GM12878 (cell line): ENCODE data around the gene MEIS2. TPM values are rescaled to one million over a fixed set of nuclear protein-coding genes. Genes with fewer than 3 reads are reported as not detected.

ENCODE experiments used
- ATAC-seq: fragments of 200-7000 bp; cut with Tn5 transposase; 3 replicates; pipeline ENCODE4 v1.9.1; 2020; ENCODE audit warnings: mild to moderate bottlenecking, moderate library complexity
- BruUV-seq: library from RNA; stranded (reverse); fragments of 400-500 nt; replicated peaks from 2 replicates; lab custom pipeline; 2021; lab: Mats Ljungman, UMichigan
- CTCF ChIA-PET: fragments of 300-600 bp; sonication (Branson Sonifier 250); formaldehyde crosslinking; extraction: SDS; loops from one replicate; lab custom pipeline; 2021; ENCODE audit warnings: inconsistent platforms; lab: Yijun Ruan, JAX
- POLR2A ChIA-PET: fragments of 350-600 bp; formaldehyde crosslinking; extraction: SDS; loops from one replicate; lab custom pipeline; 2021; ENCODE audit warnings: inconsistent platforms; lab: Charles Lee
- RAD21 ChIA-PET: fragments of 300-600 bp; sonication (Branson Sonifier 250); formaldehyde crosslinking; loops from one replicate; lab custom pipeline; 2023; ENCODE audit warnings: antibody characterized with exemption; ENCODE audit not compliant: unreplicated experiment; lab: Charles Lee
- SMC1A ChIA-PET: fragments of 300-600 bp; sonication (Branson Sonifier 250); formaldehyde crosslinking; loops from one replicate; lab custom pipeline; 2023; ENCODE audit not compliant: unreplicated experiment, uncharacterized antibody; lab: Charles Lee
- DNase-seq: peaks from one replicate; pipeline ENCODE4 v3.0.0-alpha.2; 2011; ENCODE audit warnings: low read depth, low spot score
- FAIRE-seq: peaks from 3 replicates; lab custom pipeline; 2011; peaks lifted over from hg19 to GRCh38; lab: Jason Lieb, UNC
- H2AFZ ChIP-seq: 2 replicates; pipeline ENCODE4 v1.6.0; 2011; ENCODE audit warnings: low read depth, low read length, control low read depth; ENCODE audit not compliant: control insufficient read depth
- H3K27ac ChIP-seq: 2 replicates; pipeline ENCODE4 v1.5.1; 2011; ENCODE audit warnings: control low read depth; ENCODE audit not compliant: control insufficient read depth, insufficient read depth
- H3K27me3 ChIP-seq, 2 experiments: replicated peaks in 1 of 2; 2 replicates each; pipeline versions ENCODE4 v1.6.0 to v1.6.1; 2011; ENCODE audit warnings: low read length in 1 of 2; ENCODE audit not compliant: control insufficient read depth in 2 of 2, insufficient read depth in 2 of 2
- H3K36me3 ChIP-seq, 2 experiments: 2 replicates each; pipeline ENCODE4 v1.5.1; 2011; ENCODE audit warnings: low read length in 1 of 2; ENCODE audit not compliant: control insufficient read depth in 2 of 2, insufficient read depth in 2 of 2
- H3K4me1 ChIP-seq: 2 replicates; pipeline ENCODE4 v1.6.1; 2011; ENCODE audit warnings: mild to moderate bottlenecking, low read length, moderate library complexity, mixed read lengths; ENCODE audit not compliant: control insufficient read depth, insufficient read depth
- H3K4me2 ChIP-seq: 2 replicates; pipeline ENCODE4 v1.6.0; 2011; ENCODE audit warnings: control low read depth; ENCODE audit not compliant: control insufficient read depth, insufficient read depth
- H3K4me3 ChIP-seq: fragments of 200-600 bp; sonication (generic); 2 replicates; pipeline ENCODE4 v1.5.1; 2016
- H3K79me2 ChIP-seq: 2 replicates; pipeline ENCODE4 v1.6.0; 2011; ENCODE audit warnings: low read length; ENCODE audit not compliant: control insufficient read depth, insufficient read depth
- H3K9ac ChIP-seq: 2 replicates; pipeline ENCODE4 v1.8.0; 2011; ENCODE audit warnings: low read length, control low read depth, mixed read lengths; ENCODE audit not compliant: control insufficient read depth, insufficient read depth
- H3K9me3 ChIP-seq: replicated peaks from 3 replicates; pipeline ENCODE4 v1.5.1; 2011; ENCODE audit warnings: mild to moderate bottlenecking, low read length; ENCODE audit not compliant: control insufficient read depth, insufficient read depth
- H4K20me1 ChIP-seq: 2 replicates; pipeline ENCODE4 v1.6.0; 2011; ENCODE audit not compliant: control insufficient read depth, insufficient read depth
- BCL3 ChIP-seq: IDR thresholded peaks from 2 replicates; pipeline ENCODE4 v1.6.1; 2011; ENCODE audit warnings: borderline replicate concordance, low read depth, mild to moderate bottlenecking, moderate library complexity, low read length; ENCODE audit not compliant: insufficient read depth, poor library complexity, severe bottlenecking
- RCOR1 ChIP-seq: conservative IDR thresholded peaks from 2 replicates; pipeline ENCODE4 v1.6.1; 2012; ENCODE audit warnings: low read depth, low read length, improper control_type of control experiment
- ZBTB11 ChIP-seq: fragments of 450-650 bp; formaldehyde crosslinking; IDR thresholded peaks from 2 replicates; pipeline ENCODE4 v1.5.0; 2022; ENCODE audit warnings: mild to moderate bottlenecking, missing genetic modification characterization
- whole genome bisulfite sequencing: methylation state at CpG from one replicate; pipeline ENCODE4 v1.1.6; 2016; ENCODE audit warnings: low lambda C conversion rate; ENCODE audit not compliant: insufficient replicate concordance, insufficient coverage; ENCODE audit errors: missing lambda C conversion rate; 5-methylcytosine and 5-hydroxymethylcytosine counted together
- in situ Hi-C: fragments of 300-500 bp; cut with MboI; formaldehyde crosslinking; loops from 9 replicates; pipeline ENCODE4 v1.14.3; 2018; ENCODE audit warnings: mixed read lengths
- intact Hi-C: fragments of 100-400 bp; cut with micrococcal nuclease; formaldehyde crosslinking; loops from one replicate; pipeline ENCODE4 v1.14.2; 2022; ENCODE audit not compliant: unreplicated experiment
- polyA plus RNA-seq, 11 experiments: library from polyadenylated mRNA; depleted of rRNA in 4 of 11; unstranded in 6 of 11; stranded (reverse) in 5 of 11; fragments of >200 nt; fragmentation: Nextera tagmentation in 4 of 11; fragmentation: Illumina TruSeq in 1 of 11; extraction: Ambion mirVana in 4 of 11; extraction: Trizol in 1 of 11; gene quantifications; 1 replicate in 1 of 11; 2 replicates in 10 of 11; pipeline versions ENCODE4 v1.2.1 to v1.2.3, GENCODE V29; 2011 to 2016; ENCODE audit warnings: inconsistent platforms in 2 of 11, missing spikeins in 2 of 11, low read depth in 1 of 11
- total RNA-seq, 4 experiments: library from RNA; depleted of rRNA in 3 of 4; stranded (reverse); fragments of >200 nt in 3 of 4; fragmentation: Illumina TruSeq in 1 of 4; extraction: Trizol in 1 of 4; gene quantifications; 2 replicates each; pipeline versions ENCODE4 v1.2.1 to v1.2.3, GENCODE V29; 2013 to 2021

Gene MEIS2
- total and polyA plus RNA-seq, 10 of the 15 experiments (the other 5 are each of a cell fraction or from before 2014, with no cell fraction given): 9.2 to 54.0 (median 20.4) TPM

- no peak for TF ChIP-seq ZBTB11
- TF ChIP-seq BCL3: no peak
These were observed 60.1 kb downstream of the MEIS2 start (continued) for GRCh38 chr15:37040072-37040742.

DNA sequence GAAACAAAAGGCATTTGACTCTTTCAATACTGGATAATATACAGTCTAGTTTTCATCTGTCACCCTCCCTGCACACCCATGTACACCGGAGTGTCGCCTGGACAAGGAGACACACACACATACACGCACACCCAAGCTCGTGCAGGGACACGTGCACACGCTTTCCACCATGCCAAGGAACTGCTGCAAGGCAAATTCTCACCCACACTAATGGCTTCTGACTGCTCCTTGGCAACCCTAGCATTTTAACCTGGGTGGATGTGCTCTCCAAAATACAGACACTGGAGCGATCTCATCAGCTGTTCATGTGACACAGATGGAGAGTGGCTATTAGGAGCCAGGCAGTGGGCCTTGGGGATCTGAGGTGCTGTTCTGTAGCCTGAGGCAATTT, 61.6 kb downstream of the MEIS2 start:
- H3K79me2 ChIP-seq: no peaks in the 10 kb centered on the region
- H3K36me3 ChIP-seq: no peaks in the 10 kb centered on the region; a peak in 2 of 4 replicates
- 79% methylated on average over 7 of the region's 7 CpGs for WGBS
- no peak overlapping the region for H3K9ac ChIP-seq
- no peaks in the 10 kb centered on the region for H3K9me3 ChIP-seq
- no peak for TF ChIP-seq RCOR1
- H3K4me1 ChIP-seq: peaks cover 9% of the 10 kb centered on the region; the same call in 1 of the 2 replicates
- SMC1A ChIA-PET: interaction anchor here (0.9 to 8.5 kb wide), 4 partner anchors 9 to 39 kb away, joined by 3 to 45 read pairs (median 4); no protein-coding TSS in a partner anchor
- DNase-seq (no peak), FAIRE-seq (no peak), ATAC-seq (no peak)
- RAD21 ChIA-PET: no interaction called here
- H4K20me1 ChIP-seq: no peaks in the 10 kb centered on the region
- no peaks in the 10 kb centered on the region for H3K27me3 ChIP-seq
- H2AFZ ChIP-seq: no peak overlapping the region
- in situ Hi-C loops: no loop called here
- intact Hi-C loops: no loop called here
- H3K27ac ChIP-seq: no peak overlapping the region
- CTCF ChIA-PET: interaction anchor here (0.8 kb wide), 1 partner anchor 10 kb away, joined by 3 read pairs; no protein-coding TSS in a partner anchor
- POLR2A ChIA-PET: no interaction called here
- no TSS peak for BruUV-seq
- no peak overlapping the region for H3K4me2 ChIP-seq
- no peak overlapping the region for H3K4me3 ChIP-seq
